ENCODE data around the gene FAM89B.

Gene FAM89B

DNA sequence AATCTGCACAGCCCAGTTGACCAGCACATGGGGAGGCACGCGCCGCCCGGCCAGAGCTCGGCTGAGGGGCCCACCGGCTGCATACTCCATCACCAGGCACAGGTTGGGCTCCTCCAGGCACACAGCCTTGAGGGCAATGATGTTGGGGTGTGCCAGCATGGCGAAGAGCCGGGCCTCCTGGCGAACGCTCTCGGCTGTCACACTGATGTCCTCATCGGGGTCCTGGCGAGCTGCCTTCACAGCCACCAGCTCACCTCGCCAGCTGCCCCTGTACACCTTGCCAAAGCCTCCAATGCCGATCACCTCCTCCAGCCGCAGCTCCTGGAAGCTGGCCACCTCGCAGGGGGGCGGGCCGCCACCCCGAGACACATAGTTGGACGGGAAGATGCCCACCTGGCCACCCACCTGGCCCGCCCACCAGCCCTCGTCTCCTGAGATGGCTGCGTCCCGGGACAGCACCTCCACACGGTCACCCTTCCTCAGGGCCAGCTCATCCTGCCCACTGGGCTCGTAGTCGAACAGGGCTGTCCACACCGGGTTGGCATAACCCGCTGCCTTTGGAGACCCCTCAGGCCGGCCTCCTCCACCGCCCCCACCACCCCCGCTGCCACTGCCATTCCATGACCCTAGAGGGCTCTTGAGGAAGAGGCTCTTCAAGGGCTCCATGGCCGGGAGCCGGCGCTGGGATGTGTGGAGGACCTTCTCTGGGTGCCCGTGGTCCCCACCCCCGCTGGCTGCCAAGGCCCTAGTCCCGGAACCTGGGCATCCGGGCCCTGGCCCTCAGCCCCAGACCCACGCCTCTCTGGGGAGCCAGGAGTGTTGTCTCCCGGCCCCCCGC is 41.0 kb downstream of the FAM89B start:
- DNase-seq: no peak

GRCh38 chr11:65615229-65615949 is 43.1 kb downstream of the FAM89B start, which contains the start of gene PCNX3:
PCNX3 (plus strand) TSS chr11:65615776; CDS start chr11:65616312, 536 bp downstream.
- peak; percentile 100 for DNase-seq

- DNase-seq: no peak
Measured at GRCh38 chr11:65615950-65616574, 43.7 kb downstream of the FAM89B start.

DNA sequence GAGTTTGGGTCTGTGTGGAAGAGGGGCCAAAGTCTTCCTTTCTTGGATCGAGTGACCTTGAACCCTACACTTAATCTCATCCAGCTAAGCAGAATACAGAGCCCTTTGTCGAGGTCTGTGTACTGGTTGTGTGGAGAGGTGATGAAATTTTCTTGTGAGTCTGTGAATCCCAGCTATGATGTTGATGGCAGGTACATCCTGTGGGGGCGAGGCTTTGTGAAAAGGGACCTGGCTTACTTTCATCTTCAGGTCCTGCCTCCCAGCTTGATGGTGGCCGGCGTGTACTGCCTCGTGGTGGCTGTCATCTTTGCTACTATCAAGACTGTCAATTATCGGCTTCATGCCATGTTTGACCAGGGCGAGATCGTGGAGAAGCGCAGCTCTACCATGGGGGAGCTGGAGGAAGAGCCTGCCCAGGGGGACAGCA is 44.2 kb downstream of the FAM89B start:
- no peak for DNase-seq

- no peak for DNase-seq
Measured at GRCh38 chr11:65617136-65617850, 45.0 kb downstream of the FAM89B start.

DNA sequence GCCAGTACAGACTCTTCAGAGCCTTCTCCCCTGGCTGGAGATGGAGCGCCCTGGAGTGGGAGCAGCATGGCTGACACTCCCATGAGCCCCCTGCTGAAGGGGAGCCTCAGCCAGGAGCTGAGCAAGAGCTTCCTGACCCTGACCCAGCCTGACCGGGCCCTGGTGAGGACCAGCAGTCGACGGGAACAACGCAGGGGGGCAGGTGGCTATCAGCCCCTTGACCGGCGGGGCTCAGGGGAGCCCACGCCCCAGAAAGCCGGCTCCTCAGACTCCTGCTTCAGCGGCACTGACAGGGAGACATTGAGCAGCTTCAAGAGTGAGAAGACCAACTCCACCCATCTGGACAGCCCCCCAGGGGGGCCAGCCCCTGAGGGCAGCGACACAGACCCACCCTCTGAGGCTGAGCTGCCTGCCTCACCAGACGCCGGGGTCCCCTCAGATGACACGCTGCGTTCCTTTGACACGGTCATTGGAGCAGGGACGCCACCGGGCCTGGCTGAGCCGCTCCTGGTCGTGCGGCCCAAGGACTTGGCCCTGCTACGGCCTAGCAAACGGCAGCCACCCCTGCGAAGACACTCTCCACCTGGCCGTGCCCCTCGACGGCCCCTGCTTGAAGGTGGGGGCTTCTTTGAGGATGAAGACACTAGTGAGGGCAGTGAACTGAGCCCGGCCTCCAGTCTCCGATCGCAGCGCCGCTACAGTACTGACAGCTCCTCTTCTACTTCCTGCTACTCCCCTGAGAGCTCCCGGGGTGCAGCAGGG is 45.8 kb downstream of the FAM89B start:
- no peak for DNase-seq

- DNase-seq: no peak
Measured at GRCh38 chr11:65618763-65619162, 46.4 kb downstream of the FAM89B start.

- no peak for DNase-seq
Measured at GRCh38 chr11:65619281-65619928, 47.1 kb downstream of the FAM89B start.

GRCh38 chr11:65620666-65621065 is 48.3 kb downstream of the FAM89B start:
- no peak for DNase-seq

DNA sequence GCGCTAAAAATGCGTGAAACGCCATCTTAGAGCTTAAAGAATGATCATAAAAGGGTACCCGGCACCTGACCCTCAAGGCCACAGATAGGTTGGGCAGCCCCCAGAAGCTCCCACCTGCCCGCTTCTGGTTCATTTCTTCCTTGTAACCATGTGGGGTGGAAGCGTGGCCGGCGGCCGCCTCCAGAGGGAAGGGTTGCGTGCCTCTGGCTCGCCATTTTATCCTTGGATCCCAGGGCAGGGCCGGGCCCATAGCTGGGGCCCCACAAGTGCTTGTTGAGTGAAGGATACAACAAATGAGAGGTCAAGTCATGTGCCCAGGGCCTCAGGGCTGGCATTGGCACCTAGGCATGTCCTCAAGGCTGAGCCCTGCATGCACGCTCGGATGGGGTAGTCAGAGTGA is 49.1 kb downstream of the FAM89B start:
- DNase-seq: no peak

DNA sequence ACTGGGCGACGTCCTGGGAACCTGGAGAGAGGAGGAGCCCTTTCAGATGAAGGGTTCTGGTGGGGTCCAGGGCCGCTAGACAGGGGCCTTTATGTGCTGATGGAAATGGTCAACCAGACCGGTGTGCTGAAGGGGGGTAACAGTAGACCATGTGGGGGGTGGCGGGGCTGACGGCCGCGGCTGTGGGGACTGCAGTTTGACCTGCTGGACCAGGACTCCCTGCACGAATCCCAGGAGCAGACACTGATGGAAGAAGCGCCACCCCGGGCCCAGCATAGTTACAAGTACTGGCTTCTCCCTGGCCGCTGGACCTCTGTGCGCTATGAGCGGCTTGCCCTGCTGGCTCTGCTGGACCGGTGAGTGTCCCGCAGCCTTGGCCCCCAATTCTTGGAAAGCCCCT is 49.7 kb downstream of the FAM89B start:
- DNase-seq: no peak

GRCh38 chr11:65623177-65623576 is 50.8 kb downstream of the FAM89B start:
- DNase-seq: no peak
